CD4-positive, alpha-beta T cell treated with Interleukin-17A for 4 hours (primary cell): Measurements from ENCODE around the gene ESPN.
A peak's percentile ranks its signal among the peaks of the same experiment; 100 is the strongest.

ENCODE experiments used
- DNase-seq: peaks from one replicate; pipeline ENCODE4 v3.0.0-alpha.2; 2020; ENCODE audit warnings: mixed read lengths

Gene ESPN

GRCh38 chr1:6409053-6409452, 15.5 kb upstream of the ESPN start:
- no peak for DNase-seq

DNA sequence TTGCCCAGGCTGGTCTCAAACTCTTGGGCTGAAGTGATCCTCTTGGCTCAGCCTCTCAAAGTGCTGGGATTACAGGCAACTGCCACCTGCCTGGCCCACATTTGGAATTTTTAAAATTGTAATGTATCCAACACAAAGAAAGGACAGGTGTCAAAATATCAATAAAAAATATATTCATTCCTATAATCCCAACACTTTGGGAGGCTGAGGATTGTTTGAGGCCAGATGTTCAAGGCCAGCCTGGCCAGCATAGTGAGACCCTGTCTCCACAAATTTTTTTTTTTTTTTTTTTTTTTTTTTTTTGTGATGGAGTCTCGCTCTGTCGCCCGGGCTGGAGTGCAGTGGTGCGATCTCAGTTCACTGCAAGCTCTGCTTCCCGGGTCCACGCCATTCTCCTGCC, 14.8 kb upstream of the ESPN start:
- DNase-seq, result no peak

GRCh38 chr1:6410248-6410893, 14.2 kb upstream of the ESPN start:
- no peak for DNase-seq

DNA sequence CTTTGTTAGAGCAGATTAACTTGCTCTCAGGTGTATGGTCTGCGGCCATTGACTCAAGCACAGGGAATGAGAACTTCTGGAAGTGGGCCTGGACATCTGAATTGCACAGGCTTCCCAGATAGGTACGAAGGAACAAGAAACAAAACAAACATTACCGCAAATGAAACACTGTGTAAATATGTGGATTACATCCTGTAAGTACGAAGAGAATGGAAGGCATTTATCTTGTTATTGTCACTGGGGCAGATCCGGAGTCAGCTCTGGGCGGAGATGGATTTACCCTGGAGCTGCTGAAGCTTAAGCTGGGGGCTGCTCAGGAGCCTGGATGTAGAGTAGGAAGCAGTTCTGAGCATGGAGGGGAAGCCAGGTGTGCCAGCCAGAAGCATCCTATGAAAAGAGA, 11.7 kb upstream of the ESPN start:
- DNase-seq, result no peak

DNA sequence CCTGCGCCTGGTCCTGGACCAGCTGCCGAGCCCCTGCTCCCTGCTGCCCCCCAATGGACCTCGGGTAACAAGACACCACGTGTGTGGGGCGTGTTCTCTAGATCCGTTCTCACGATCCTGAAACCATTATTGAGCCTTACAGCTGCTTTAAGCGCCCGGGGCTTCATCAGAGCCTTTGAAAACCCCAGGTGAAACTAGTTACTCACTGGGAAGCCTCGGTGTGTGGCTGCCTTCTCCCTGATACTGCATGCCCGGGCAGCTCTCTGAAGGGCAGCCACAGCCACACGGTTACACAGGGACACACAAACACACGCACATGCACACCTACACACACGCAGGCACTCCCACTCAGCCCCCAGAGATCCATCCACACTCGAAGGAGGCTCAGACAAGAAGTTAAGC, 10.1 kb upstream of the ESPN start:
- DNase-seq, result peak; percentile 57

DNA sequence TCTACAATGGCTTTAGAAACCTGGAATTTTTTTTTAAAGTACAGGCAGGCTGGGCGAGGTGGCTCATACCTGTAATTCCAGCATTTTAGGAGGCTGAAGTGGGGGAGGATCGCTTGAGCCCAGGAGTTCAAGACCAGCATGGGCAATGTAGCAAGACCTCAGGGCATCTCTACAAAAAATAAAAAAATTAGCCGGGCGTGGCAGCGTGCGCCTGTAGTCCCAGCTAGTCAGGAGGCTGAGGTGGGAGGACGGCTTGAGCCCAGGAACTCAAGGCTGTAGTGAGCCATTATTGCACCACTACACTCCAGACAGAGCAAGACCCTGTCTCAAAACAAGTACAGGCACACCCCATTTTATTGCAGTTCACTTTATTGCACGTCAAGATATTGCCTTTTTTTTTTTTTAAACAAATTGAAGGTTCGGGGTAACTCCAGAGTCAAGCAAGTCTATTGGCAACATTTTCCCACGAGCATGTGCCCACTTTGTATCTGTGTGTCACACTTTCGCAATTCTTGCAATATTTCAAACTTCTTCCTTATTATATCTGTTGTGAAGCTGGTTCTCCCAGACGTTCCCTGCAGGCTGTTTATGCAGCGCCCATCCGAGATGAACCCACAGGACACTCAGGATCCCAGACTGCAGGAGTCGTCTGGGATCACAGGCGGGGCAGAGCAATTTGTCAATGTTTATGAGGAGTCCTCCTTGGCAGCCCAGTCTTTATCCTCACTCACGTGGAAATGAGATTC, 9.5 kb upstream of the ESPN start:
- no peak for DNase-seq

DNA sequence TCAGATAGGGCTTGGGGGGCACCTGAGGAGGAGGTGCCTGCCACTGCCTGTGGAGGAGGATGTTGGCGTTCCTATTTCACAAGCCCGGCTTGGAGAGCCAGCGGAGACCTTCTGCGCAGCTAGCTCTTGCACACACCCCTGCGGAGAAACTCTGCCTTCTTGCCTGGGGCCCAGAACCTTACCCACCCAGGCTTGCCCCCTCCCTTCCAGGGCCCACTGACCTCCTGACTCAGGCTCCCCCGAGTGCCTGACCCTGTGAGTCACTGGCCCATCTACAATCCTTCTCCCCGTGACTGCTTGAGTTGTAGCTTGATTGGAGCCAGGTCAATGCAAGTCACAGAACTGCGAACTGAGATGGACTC, 8.3 kb upstream of the ESPN start:
- DNase-seq, result no peak

DNA sequence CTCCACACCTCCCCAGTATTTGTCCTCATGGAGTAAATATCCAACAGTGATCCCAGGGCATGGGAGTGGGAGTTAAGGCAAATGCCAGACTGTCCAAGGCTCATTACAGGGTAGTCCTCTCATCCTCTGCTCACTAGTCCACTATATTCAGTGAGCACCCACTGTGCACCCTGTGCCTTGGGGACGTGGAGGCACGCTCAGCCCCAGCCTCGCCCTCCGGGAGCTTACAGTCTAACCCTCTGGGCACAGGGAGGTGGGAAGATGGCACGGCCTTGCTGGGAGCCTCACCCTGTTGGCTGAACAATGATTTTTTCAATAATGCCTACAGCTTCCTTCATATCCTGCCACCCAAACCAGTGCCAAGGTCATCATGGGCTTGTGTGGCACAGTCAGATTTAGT, 7.7 kb upstream of the ESPN start:
- no peak for DNase-seq

GRCh38 chr1:6417961-6418667, 6.5 kb upstream of the ESPN start:
- no peak for DNase-seq

DNA sequence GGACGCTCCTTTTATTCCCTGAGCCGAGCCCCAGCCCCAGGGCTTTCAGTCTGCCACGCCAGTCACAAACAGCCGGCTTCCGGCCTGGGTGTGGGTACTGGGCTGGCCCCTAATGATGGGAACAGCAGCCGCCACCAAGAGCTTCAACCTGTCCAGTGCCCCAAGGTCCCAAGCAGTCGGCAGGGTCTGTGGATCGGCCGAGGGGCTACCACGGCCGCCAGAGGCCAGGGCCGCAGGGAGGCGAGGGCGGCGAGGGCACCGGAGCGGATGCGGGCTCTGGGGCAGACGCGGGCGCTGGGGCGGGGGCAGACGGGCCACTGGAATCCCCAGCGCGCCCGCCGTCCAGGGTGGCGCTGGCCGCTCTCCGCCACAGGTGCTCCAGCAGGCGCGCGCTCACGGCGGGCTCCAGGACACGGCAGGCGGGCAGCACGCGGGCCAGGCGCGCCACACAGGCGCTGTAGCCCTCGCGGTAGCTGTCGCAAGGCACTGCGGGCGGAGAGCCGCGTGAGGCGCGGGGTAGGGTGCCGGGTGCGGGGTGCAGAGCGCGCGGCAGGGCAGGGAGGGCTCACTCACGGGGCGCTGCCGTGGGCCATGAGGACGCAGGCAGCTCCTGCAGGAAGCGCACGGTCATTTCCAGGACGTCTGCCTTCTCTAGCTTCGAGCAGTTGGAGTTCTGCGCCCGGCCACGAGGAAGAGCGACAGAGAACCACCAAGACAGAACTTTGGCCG, 5.7 kb upstream of the ESPN start:
- no peak for DNase-seq

GRCh38 chr1:6419397-6419803, 5.2 kb upstream of the ESPN start:
- peak; percentile 21 for DNase-seq

DNA sequence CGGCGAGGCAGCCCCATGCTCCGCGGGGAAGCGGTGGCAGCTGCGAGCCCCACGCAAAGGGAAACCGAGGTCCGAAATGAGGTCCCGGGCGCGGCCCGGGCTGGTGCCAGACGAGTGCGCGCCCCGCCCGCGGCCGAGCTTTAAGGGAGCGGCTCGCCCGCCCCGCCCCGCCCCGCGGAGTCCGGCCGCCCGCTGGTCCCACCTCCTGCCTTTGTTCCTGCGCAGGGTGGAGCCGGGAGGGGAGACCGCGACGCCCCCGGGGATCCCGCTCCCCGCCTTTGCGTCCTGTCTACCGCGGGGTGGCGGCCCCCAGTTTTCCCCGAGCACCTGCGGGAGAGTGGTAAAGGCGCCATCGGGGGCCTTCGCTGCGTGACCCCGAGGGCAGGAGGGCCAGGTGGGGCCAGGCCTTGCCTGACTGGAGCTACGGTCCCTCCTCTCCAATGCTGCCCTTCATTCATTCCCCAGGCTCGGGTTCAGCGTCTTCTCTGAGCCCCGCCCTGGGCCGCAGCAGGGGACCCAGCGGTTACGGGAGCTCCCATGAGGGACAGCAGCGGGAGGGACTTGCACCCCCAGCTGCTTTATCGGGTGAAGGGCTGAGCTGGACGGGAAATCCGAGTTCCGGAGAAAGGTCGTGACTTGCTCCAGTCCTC, 4.6 kb upstream of the ESPN start, which contains the start of gene HES2:
Gene HES2 (minus strand): TSS at position 116 of the 650 bp plus-strand sequence. CDS start 99 bp downstream, at position 17.
- peak; percentile 25 for DNase-seq

DNA sequence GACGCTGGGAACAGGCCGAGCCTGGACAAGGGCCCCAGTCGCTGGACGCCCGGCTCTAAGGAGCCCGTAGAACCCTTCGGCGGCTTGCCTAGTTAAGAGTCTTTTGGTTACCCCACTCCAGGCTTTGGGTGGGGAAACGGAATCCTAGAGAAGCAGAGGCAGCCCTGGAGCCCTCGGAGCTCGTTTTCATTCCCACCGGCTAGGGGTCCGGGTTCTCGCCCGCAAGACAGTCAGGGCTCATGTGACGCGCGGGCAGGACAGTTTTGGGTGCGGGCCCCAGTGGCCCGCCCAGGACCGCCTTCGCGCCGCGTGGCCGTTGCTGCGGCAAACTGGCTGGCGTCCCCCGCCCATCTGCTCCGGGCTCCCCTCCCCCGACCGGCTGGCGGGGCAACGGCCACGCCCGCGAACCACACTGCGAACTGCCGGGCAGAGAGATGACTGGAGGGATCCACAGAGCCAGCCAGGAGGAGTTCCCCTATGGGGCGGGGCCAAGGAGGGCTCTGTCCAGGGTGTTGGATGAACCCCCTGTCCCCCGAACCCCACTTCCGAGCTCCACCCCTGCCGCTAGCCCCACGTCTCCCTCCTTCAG, 4.0 kb upstream of the ESPN start:
- no peak for DNase-seq

- DNase-seq, result no peak
Observed at GRCh38 chr1:6421266-6421665, 3.3 kb upstream of the ESPN start.

DNA sequence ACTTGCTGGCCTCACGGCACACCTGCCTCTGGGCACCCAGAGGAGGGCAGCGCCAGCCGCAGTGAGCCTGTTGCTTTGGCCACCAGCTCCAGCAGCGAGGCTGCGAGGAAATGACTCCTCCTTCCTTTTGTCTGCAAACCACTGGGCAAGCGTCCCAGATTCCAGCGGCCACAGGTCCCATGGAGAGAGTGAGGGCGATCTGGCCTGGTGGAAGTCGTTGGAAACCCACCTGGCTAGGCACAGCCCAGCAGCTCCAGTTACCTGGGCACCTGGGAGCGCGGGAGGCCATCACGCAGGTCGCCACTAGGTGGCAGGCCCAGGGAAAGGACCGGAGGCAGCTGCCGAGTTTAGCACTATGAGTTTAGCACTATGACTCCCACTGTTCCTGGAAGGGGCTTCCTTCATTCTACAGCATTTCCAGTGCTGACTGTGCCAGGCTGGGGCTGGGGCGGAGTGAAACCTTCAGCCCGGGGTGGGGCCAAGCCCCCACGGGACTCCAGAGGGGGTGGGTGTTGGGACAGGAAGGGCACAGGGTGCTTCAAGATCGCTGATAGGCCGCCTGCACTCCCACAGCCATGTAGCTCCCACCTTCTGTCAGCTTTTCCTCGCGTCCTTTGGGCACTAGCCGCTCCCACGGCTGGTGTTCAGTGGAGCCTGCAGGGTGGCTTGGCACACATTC, 1.1 kb upstream of the ESPN start:
- DNase-seq, result peak; percentile 82

DNA sequence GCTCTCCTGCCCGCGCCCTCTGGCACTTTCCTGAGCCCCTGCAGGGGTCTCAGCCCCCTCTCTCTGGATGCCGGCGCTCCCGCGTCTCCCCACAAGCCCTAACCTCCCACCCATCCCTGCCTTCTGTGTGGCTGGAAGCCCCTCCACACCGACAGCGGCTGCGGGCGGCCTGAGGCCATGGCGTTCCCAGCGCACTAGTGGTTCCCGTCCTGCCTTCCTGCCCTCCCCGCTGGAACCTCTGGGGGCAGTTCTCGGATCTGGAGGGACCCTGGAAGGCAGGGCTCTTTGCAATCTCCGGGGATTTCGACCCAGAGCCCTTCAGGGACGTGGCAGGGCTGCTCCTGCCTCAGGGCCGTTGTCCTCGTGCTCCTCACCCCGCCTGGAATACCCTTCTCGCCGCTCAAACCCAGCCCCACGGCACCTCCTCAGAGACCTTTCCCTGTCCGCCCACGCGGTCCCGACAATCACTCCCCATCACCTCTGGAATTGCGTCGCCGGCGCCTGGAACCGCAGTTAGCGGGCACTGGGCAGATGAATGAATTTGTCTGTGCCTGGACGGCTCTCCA, 493 bp upstream of the ESPN start:
- DNase-seq, result no peak

DNA sequence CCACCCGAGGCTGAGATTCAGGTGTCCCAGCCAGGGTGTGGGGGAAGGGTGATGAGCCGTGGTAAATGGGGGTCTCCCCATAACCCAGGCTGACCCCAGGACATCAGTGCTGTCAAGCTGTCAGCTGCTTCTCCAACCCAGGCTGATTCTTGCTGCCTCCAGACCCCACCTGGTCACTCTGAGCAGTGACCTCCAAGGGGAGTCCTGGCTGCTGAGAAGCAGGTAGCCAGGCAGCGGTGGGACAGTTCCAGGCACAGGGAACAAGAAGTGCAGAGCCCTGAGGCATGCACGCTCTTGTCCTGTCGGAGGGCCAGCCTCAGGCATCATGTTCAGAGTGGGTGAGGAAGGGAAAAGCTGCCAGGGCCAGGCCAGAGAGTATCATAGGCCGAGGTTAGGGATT, 1.1 kb downstream of the ESPN start:
- DNase-seq, result no peak

DNA sequence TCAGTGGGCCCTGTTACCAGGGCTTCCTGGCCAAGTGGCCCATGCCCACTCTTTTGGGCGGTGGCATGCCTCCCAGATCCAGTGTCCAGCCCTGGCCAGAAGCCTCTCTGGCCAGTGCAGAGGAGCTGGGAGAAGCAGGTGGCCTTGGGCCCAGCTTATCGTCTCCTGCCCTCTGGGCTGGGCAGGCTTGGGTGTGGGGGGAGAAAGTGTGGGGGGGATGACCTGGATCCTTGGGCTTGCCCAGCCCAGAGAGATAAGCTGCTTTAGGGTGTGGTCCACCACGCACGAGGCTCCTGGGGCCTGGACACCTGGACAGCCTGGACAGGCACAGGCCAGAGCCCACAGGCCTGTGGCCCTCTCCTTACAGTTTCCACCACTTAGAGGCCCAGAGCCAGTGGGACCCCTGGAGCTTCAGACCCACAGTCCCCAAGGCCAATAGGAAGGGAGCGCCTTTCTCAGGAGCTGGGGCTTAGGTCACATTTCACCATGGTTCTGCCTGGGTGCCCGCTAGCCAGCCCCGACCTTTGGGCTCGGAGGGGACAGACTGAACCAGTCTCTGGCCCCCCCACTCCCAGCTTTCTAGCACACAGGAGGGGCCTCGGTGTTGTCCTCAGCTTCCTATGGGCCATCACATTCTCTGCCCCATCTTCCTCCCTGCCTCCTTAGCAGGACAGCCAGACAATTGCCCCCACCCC, 1.8 kb downstream of the ESPN start:
- DNase-seq, result no peak

- DNase-seq, result no peak
Observed at GRCh38 chr1:6426972-6427350, 2.4 kb downstream of the ESPN start.

GRCh38 chr1:6427441-6428390, 3.1 kb downstream of the ESPN start:
- DNase-seq, result no peak
